Measurements from ENCODE around the gene PGAP6. TPM values are rescaled to one million over a fixed set of nuclear protein-coding genes. Genes with fewer than 3 reads are reported as not detected.
A peak's percentile ranks its signal among the peaks of the same experiment; 100 is the strongest.

PGAP6 gene
- total and polyA plus RNA-seq, 9 of the 15 experiments (the other 6 are each of a cell fraction or from before 2014, with no cell fraction given) = 0.45 to 50.2 (median 39.3) TPM

GRCh38 chr16:361872-362701 lies 19.7 kb downstream of the PGAP6 start:
- no peak overlapping the region for H3K27ac ChIP-seq (ENCODE audit: extremely low read depth, low read depth, low read length)
- peak overlapping the region in 1 of 2 experiments; percentile 77; a peak in 2 of 4 replicates for H3K9ac ChIP-seq (ENCODE audit: insufficient read depth in 1 of 2, low read depth in 2 of 2, low read length in 2 of 2)
- peaks cover 4% of the 10 kb centered on the region for H3K9me1 ChIP-seq (ENCODE audit: control insufficient read depth, insufficient read depth, low read length)
- peaks cover 12% of the 10 kb centered on the region; the same call in 2 of the 3 replicates for H3K36me3 ChIP-seq (ENCODE audit: control insufficient read depth, insufficient read depth, low read length)
- H3K4me1 ChIP-seq (replicated peaks in 1 of 2; ENCODE audit: control insufficient read depth in 2 of 2, insufficient read depth in 2 of 2, low read length in 2 of 2) = peaks cover 6 to 75% of the 10 kb centered on the region in 2 experiments; a peak in 4 of 5 replicates
- in situ Hi-C loops (cut with MboI) = no loop called here
- peak; percentile 89 for ATAC-seq
- ChIA-PET POLR2A (interaction anchor here (1.0 to 1.6 kb wide), 3 partner anchors 8 to 134 kb away, joined by 3 to 4 read pairs (median 4); partner anchors contain the start of gene MRPL28), CTCF (ENCODE audit: low intra/inter-chr PET ratio) (interaction anchor here (0.6 to 1.0 kb wide), 4 partner anchors 137 to 296 kb away, joined by 3 to 8 read pairs (median 3); no protein-coding TSS in a partner anchor)
- intact Hi-C loops (cut with micrococcal nuclease) = no loop called here
- no peaks in the 10 kb centered on the region for H3K9me3 ChIP-seq (replicated peaks; ENCODE audit: control insufficient read depth, insufficient read depth, low read depth, low read length)
- no TSS peak for BruUV-seq (replicated peaks)
- peak; percentile 84 for FAIRE-seq
- 24% methylated on average over 24 of the region's 30 CpGs for WGBS (ENCODE audit: insufficient coverage, low coverage, missing lambda C conversion rate)
- H3K4me2 ChIP-seq (ENCODE audit: insufficient read depth, low read length) = no peak overlapping the region
- no peaks in the 10 kb centered on the region for H3K79me2 ChIP-seq (ENCODE audit: control insufficient read depth, insufficient read depth, low read length)
- H3K27me3 ChIP-seq (ENCODE audit: control insufficient read depth in 2 of 2, insufficient read depth in 2 of 2, low read length in 2 of 2) = no peaks in the 10 kb centered on the region
- H2AFZ ChIP-seq (ENCODE audit: low read depth, low read length) = 0 out of 2 replicates have a peak overlapping the region, but pooled peaks have one; percentile 49
- H4K20me1 ChIP-seq (replicated peaks; ENCODE audit: control insufficient read depth, insufficient read depth, low read length) = no peaks in the 10 kb centered on the region
- H3K4me3 ChIP-seq = no peak overlapping the region
- peak; percentile 48 to 78 (median 66) for DNase-seq (ENCODE audit: extremely low read depth in 1 of 4, low spot score in 3 of 4)
- no peak for TF ChIP-seq ZNF280A (IDR thresholded peaks at IDR 0.05; ENCODE audit: low read depth, partially characterized antibody)
- TF ChIP-seq REST (IDR thresholded peaks at IDR 0.05; ENCODE audit: borderline replicate concordance) = peak; percentile 68; the same call in 1 of the 2 replicates
- TF ChIP-seq REST (CRISPR knock-in tag; IDR thresholded peaks at IDR 0.05; ENCODE audit: low read depth) = no peak
- no peak for TF ChIP-seq RBM17 (IDR thresholded peaks at IDR 0.05; ENCODE audit: borderline replicate concordance, low read depth, low read length)
- 0 out of 2 replicates have a peak, but pooled peaks have one; percentile 18 for TF ChIP-seq POLR2G (IDR thresholded peaks at IDR 0.05; ENCODE audit: low read depth, low read length)
- TF ChIP-seq SIN3A (IDR thresholded peaks at IDR 0.05; ENCODE audit: borderline replicate concordance in 2 of 2, control insufficient read depth in 1 of 2, low read depth in 2 of 2, low read length in 2 of 2) = no peak
- peak; percentile 75 to 84 for TF ChIP-seq RAD21 (CRISPR knock-in tag; conservative IDR thresholded peaks at IDR 0.05 in 1 of 2, IDR thresholded peaks at IDR 0.05 in 1 of 2)
- TF ChIP-seq CTBP1 (IDR thresholded peaks at IDR 0.05; ENCODE audit: borderline replicate concordance) = peak; percentile 28; the same call in 1 of the 2 replicates
- no peak for TF ChIP-seq MCM2 (IDR thresholded peaks at IDR 0.05; ENCODE audit: low read depth)
- TF ChIP-seq ZKSCAN3 (CRISPR knock-in tag; IDR thresholded peaks at IDR 0.05) = no peak

Measured in K562 (cell line).